ENCODE results near the gene HOXD12. TPM values are rescaled to one million over a fixed set of nuclear protein-coding genes. Genes with fewer than 3 reads are reported as not detected.
A peak's percentile ranks its signal among the peaks of the same experiment; 100 is the strongest.

The HOXD12 gene
- polyA plus RNA-seq, 1 donor from 2014 or later, result not detected

DNA sequence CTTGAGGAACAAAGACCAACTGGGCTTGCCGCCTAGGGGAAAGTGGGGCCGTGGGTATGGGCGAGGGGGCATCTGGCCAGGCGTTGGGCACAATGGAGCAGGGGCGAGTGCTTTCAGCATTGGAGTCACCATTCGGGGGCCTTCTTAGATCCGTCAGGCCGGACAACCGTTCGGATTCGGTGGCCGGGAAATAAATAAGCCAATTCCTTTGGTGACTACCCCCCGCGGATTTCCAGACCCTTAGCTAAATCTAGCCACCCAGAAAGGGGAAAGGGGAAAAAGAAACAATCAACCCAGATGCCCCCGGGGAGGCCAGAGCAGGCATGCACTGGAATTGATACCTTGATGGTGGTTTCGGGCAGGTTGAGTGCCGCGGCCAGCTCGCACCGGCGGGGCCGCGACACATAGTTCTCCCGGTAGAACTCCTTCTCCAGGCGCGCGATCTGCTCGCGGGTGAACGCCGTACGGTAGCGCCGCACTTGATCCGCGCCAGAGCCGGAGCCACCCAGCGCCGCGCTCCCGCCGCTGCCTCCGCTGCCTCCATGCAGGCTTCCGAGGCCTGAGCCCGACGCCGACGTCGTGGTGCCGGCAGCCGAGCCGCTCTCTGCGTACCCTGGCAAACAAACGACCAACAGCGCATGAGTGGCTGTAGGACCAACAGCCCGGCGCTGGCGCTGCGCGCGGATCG, 17.6 kb upstream of the HOXD12 start:
- Histone ChIP-seq H4K20me1 (ENCODE audit: insufficient read depth) (no peaks in the 10 kb centered on the region), H3K4me3 (ENCODE audit: low read length) (no peak overlapping the region), H3K4me2 (ENCODE audit: low read length) (no peak overlapping the region), H3K9ac (ENCODE audit: low read length) (no peak overlapping the region), H3K9me3 (ENCODE audit: low read length) (peaks cover 4% of the 10 kb centered on the region), H2AFZ (ENCODE audit: low read depth, low read length) (no peak overlapping the region), H3F3A (ENCODE audit: insufficient read depth, low read length, poor library complexity, severe bottlenecking) (no peaks in the 10 kb centered on the region), H3K36me3 (ENCODE audit: insufficient read depth, low read length) (no peaks in the 10 kb centered on the region), H3K27ac (ENCODE audit: low read length) (no peak overlapping the region), H3K79me2 (replicated peaks; ENCODE audit: insufficient read depth, low read length) (no peaks in the 10 kb centered on the region), H3K9me2 (ENCODE audit: insufficient read depth, low read length) (no peaks in the 10 kb centered on the region), H3K27me3 (ENCODE audit: insufficient read depth, low read depth, low read length) (peaks cover 98% of the 10 kb centered on the region)
- no peak for TF ChIP-seq MXI1 (conservative IDR thresholded peaks at IDR 0.05; ENCODE audit: poor library complexity, severe bottlenecking)
- peak; percentile 100 for TF ChIP-seq EZH2 (IDR thresholded peaks at IDR 0.05; ENCODE audit: borderline replicate concordance, insufficient read depth, low read length, poor library complexity, severe bottlenecking)
- TF ChIP-seq EP300 (conservative IDR thresholded peaks at IDR 0.05; ENCODE audit: poor library complexity, severe bottlenecking), result no peak

DNA sequence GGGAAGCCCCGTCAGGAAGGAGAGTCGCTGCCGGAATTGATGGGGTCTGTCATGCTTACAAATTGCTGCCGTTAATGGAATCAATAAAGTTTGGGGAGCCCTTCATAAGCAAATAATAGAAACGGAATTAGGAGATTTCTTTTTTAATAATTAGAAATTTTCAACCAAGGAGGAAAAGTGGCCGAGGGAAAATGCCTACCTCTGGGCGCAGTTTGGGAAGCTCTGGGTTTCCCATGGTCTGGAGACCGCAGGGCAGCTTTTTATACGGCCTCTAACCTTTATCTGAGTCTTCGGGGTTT, 17.1 kb upstream of the HOXD12 start:
- Histone ChIP-seq H2AFZ (ENCODE audit: low read depth, low read length) (no peak overlapping the region), H3K9me2 (ENCODE audit: insufficient read depth, low read length) (no peaks in the 10 kb centered on the region), H3K27me3 (ENCODE audit: insufficient read depth, low read depth, low read length) (peaks cover 98% of the 10 kb centered on the region), H3F3A (ENCODE audit: insufficient read depth, low read length, poor library complexity, severe bottlenecking) (no peaks in the 10 kb centered on the region), H3K9ac (ENCODE audit: low read length) (no peak overlapping the region), H3K27ac (ENCODE audit: low read length) (no peak overlapping the region), H3K4me2 (ENCODE audit: low read length) (no peak overlapping the region), H3K36me3 (ENCODE audit: insufficient read depth, low read length) (no peaks in the 10 kb centered on the region), H3K79me2 (replicated peaks; ENCODE audit: insufficient read depth, low read length) (no peaks in the 10 kb centered on the region), H4K20me1 (ENCODE audit: insufficient read depth) (no peaks in the 10 kb centered on the region), H3K9me3 (ENCODE audit: low read length) (peaks cover 4% of the 10 kb centered on the region), H3K4me3 (ENCODE audit: low read length) (no peak overlapping the region)
- TF ChIP-seq RAD21 (conservative IDR thresholded peaks at IDR 0.05) (no peak), EP300 (conservative IDR thresholded peaks at IDR 0.05; ENCODE audit: poor library complexity, severe bottlenecking) (no peak)
- TF ChIP-seq, protein P1, sequence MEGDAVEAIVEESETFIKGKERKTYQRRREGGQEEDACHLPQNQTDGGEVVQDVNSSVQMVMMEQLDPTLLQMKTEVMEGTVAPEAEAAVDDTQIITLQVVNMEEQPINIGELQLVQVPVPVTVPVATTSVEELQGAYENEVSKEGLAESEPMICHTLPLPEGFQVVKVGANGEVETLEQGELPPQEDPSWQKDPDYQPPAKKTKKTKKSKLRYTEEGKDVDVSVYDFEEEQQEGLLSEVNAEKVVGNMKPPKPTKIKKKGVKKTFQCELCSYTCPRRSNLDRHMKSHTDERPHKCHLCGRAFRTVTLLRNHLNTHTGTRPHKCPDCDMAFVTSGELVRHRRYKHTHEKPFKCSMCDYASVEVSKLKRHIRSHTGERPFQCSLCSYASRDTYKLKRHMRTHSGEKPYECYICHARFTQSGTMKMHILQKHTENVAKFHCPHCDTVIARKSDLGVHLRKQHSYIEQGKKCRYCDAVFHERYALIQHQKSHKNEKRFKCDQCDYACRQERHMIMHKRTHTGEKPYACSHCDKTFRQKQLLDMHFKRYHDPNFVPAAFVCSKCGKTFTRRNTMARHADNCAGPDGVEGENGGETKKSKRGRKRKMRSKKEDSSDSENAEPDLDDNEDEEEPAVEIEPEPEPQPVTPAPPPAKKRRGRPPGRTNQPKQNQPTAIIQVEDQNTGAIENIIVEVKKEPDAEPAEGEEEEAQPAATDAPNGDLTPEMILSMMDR (IDR thresholded peaks at IDR 0.05; ENCODE audit: poor library complexity, severe bottlenecking), result no peak

DNA sequence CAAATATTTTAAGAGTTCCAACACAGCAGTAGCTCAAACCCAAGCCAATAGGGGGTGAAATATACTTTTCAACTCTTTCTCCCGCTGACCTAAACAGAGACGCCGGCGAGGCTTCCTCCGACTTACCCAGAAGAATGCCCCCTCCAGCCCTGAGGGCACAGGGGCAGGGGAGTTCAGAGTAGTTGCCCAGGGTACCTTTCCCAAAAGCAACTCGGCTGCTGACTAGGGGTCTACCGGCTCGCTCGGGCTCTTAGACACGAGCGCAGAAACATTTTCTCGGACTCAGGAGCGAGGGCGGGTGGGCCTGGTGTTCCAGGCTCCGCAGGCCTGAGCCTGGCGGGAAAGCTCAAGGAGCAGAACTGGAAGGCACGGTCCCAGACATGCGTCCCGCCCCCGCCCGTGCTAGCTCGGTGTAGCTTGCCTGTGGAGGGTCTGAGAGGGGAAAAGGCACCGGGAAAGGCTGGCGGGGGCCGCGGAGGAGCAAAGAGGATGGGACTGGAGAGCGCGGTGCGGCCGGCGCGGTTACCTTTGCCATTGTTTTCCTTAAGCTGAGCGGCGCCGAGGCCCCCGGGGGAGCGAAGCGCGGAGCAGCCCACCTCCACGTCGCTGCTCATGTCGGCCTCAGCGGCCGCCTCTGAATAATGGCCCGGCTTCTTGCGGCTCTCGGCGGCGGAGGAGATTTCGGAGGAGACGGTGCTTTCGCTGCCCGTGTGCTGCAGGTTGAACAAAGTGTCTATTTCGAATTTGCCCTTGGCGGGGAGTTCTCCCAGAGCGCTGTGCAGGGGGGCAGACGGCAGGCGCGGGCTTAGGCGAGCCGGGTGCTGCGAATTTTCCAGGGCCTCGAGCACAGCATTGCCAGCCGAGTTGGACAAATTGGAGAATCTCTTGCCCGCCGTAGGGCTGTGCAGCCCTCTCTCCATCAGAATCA, 16.5 kb upstream of the HOXD12 start:
- Histone ChIP-seq H3K9me2 (ENCODE audit: insufficient read depth, low read length) (no peaks in the 10 kb centered on the region), H3K79me2 (replicated peaks; ENCODE audit: insufficient read depth, low read length) (no peaks in the 10 kb centered on the region), H3K4me3 (ENCODE audit: low read length) (no peak overlapping the region), H3K36me3 (ENCODE audit: insufficient read depth, low read length) (no peaks in the 10 kb centered on the region), H3K4me2 (ENCODE audit: low read length) (no peak overlapping the region), H4K20me1 (ENCODE audit: insufficient read depth) (no peaks in the 10 kb centered on the region), H3K27me3 (ENCODE audit: insufficient read depth, low read depth, low read length) (peaks cover 98% of the 10 kb centered on the region), H3K9me3 (ENCODE audit: low read length) (peaks cover 4% of the 10 kb centered on the region), H2AFZ (ENCODE audit: low read depth, low read length) (no peak overlapping the region), H3K27ac (ENCODE audit: low read length) (no peak overlapping the region), H3K9ac (ENCODE audit: low read length) (no peak overlapping the region), H3F3A (ENCODE audit: insufficient read depth, low read length, poor library complexity, severe bottlenecking) (no peaks in the 10 kb centered on the region)
- TF ChIP-seq EZH2 (IDR thresholded peaks at IDR 0.05; ENCODE audit: borderline replicate concordance, insufficient read depth, low read length, poor library complexity, severe bottlenecking), result peak; percentile 66
- TF ChIP-seq SMC3 (conservative IDR thresholded peaks at IDR 0.05; ENCODE audit: poor library complexity), result no peak
- no peak for TF ChIP-seq RAD21 (conservative IDR thresholded peaks at IDR 0.05)
- no peak for TF ChIP-seq EP300 (conservative IDR thresholded peaks at IDR 0.05; ENCODE audit: poor library complexity, severe bottlenecking)

All from neural cell (in vitro differentiated cells).